ENCODE data around the gene INAFM1.

GRCh38 chr19:47229676-47230053 is 45.0 kb upstream of the INAFM1 start:
- no peak for TF ChIP-seq CTCF (IDR thresholded peaks at IDR 0.05)
- no peak for TF ChIP-seq POLR2A (IDR thresholded peaks at IDR 0.05)

All from Peyer's patch (tissue), 4 donors.